Measurements from ENCODE around the gene RBM19. TPM values are rescaled to one million over a fixed set of nuclear protein-coding genes. Genes with fewer than 3 reads are reported as not detected.

Gene RBM19
- total RNA-seq, 2 donors from 2014 or later: 39.9 to 54.3 TPM

- TF ChIP-seq CTCF (IDR thresholded peaks at IDR 0.05): no peak
- Histone ChIP-seq H3K4me1 (ENCODE audit: control insufficient read depth in 1 of 2, low read depth in 2 of 2) (no peaks in the 10 kb centered on the region), H3K27ac (no peak overlapping the region), H3K27me3 (replicated peaks; ENCODE audit: insufficient read depth) (no peaks in the 10 kb centered on the region), H3K36me3 (peaks cover 13% of the 10 kb centered on the region), H3K4me3 (no peak overlapping the region), H3K9me3 (no peaks in the 10 kb centered on the region)
- no peak for DNase-seq (ENCODE audit: low spot score)
- no peak for ATAC-seq (ENCODE audit: insufficient number of reproducible peaks, low FRiP score, low read depth)
Measured at GRCh38 chr12:113857371-113857770, 108.8 kb downstream of the RBM19 start.

GRCh38 chr12:113855998-113856397, 110.1 kb downstream of the RBM19 start:
- Histone ChIP-seq H3K36me3 (peaks cover 8% of the 10 kb centered on the region), H3K4me3 (no peak overlapping the region), H3K4me1 (ENCODE audit: control insufficient read depth in 1 of 2, low read depth in 2 of 2) (peaks cover 0 to under 1% of the 10 kb centered on the region in 2 donors), H3K27ac (no peak overlapping the region), H3K27me3 (replicated peaks; ENCODE audit: insufficient read depth) (no peaks in the 10 kb centered on the region), H3K9me3 (no peaks in the 10 kb centered on the region)
- ATAC-seq (ENCODE audit: insufficient number of reproducible peaks, low FRiP score, low read depth): no peak
- TF ChIP-seq CTCF (IDR thresholded peaks at IDR 0.05): no peak
- DNase-seq (ENCODE audit: low spot score): no peak

- H3K27me3 ChIP-seq (replicated peaks; ENCODE audit: insufficient read depth): no peaks in the 10 kb centered on the region
- no peaks in the 10 kb centered on the region for H3K9me3 ChIP-seq
- H3K4me3 ChIP-seq: no peak overlapping the region
- ATAC-seq (ENCODE audit: insufficient number of reproducible peaks, low FRiP score, low read depth) (no peak), DNase-seq (ENCODE audit: low spot score) (no peak)
- TF ChIP-seq CTCF (IDR thresholded peaks at IDR 0.05): no peak
- no peak overlapping the region for H3K27ac ChIP-seq
- H3K36me3 ChIP-seq: peaks cover 8% of the 10 kb centered on the region
- H3K4me1 ChIP-seq (ENCODE audit: control insufficient read depth in 1 of 2, low read depth in 2 of 2): peaks cover 0 to 15% of the 10 kb centered on the region in 2 donors
Measured at GRCh38 chr12:113854385-113855142, 111.6 kb downstream of the RBM19 start.

GRCh38 chr12:113853491-113853890, 112.6 kb downstream of the RBM19 start:
- no peak overlapping the region for H3K27ac ChIP-seq
- no peaks in the 10 kb centered on the region for H3K9me3 ChIP-seq
- no peak for ATAC-seq (ENCODE audit: insufficient number of reproducible peaks, low FRiP score, low read depth)
- DNase-seq (ENCODE audit: low spot score): no peak
- H3K27me3 ChIP-seq (replicated peaks; ENCODE audit: insufficient read depth): no peaks in the 10 kb centered on the region
- peaks cover 0 to 18% of the 10 kb centered on the region in 2 donors for H3K4me1 ChIP-seq (ENCODE audit: control insufficient read depth in 1 of 2, low read depth in 2 of 2)
- H3K36me3 ChIP-seq: peaks cover 8% of the 10 kb centered on the region
- no peak for TF ChIP-seq CTCF (IDR thresholded peaks at IDR 0.05)
- H3K4me3 ChIP-seq: no peak overlapping the region

GRCh38 chr12:113852695-113853490, 113.2 kb downstream of the RBM19 start:
- Histone ChIP-seq H3K27me3 (replicated peaks; ENCODE audit: insufficient read depth) (no peaks in the 10 kb centered on the region), H3K27ac (no peak overlapping the region), H3K4me3 (no peak overlapping the region), H3K9me3 (no peaks in the 10 kb centered on the region), H3K36me3 (peaks cover 3% of the 10 kb centered on the region), H3K4me1 (ENCODE audit: control insufficient read depth in 1 of 2, low read depth in 2 of 2) (peaks cover 0 to 18% of the 10 kb centered on the region in 2 donors)
- ATAC-seq (ENCODE audit: insufficient number of reproducible peaks, low FRiP score, low read depth) (no peak), DNase-seq (ENCODE audit: low spot score) (no peak)
- no peak for TF ChIP-seq CTCF (IDR thresholded peaks at IDR 0.05)
